GM18909 (cell line): ENCODE results near the gene CHPF.

Source experiments
- ATAC-seq: cut with Tn5 transposase; IDR thresholded peaks from one replicate; pipeline ENCODE4 v1.9.1; 2021; ENCODE audit warnings: mild to moderate bottlenecking; ENCODE audit not compliant: unreplicated experiment, poor library complexity

The CHPF gene

GRCh38 chr2:219553463-219553963 lies 9.9 kb upstream of the CHPF start:
- no peak for ATAC-seq

GRCh38 chr2:219553168-219553417 lies 9.5 kb upstream of the CHPF start:
- ATAC-seq = no peak

GRCh38 chr2:219552382-219553167 lies 9.0 kb upstream of the CHPF start:
- peak; percentile 95 for ATAC-seq

GRCh38 chr2:219551441-219552381 lies 8.1 kb upstream of the CHPF start:
- peak; percentile 17 for ATAC-seq

GRCh38 chr2:219549619-219550018 lies 6.0 kb upstream of the CHPF start:
- ATAC-seq = no peak

GRCh38 chr2:219548990-219549389 lies 5.4 kb upstream of the CHPF start:
- ATAC-seq = no peak

- no peak for ATAC-seq
Observed at GRCh38 chr2:219547621-219548020, 4.0 kb upstream of the CHPF start.

- no peak for ATAC-seq
Observed at GRCh38 chr2:219545943-219546352, 2.3 kb upstream of the CHPF start.

- ATAC-seq = no peak
Observed at GRCh38 chr2:219545295-219545942, 1.8 kb upstream of the CHPF start.

- no peak for ATAC-seq
Observed at GRCh38 chr2:219544567-219544966, 958 bp upstream of the CHPF start.

- peak; percentile 42 for ATAC-seq
Observed at GRCh38 chr2:219542931-219543595, 546 bp downstream of the CHPF start.

- peak; percentile 59 for ATAC-seq
Observed at GRCh38 chr2:219541611-219542180, 1.9 kb downstream of the CHPF start.

GRCh38 chr2:219540784-219541504 lies 2.7 kb downstream of the CHPF start:
- no peak for ATAC-seq

GRCh38 chr2:219539926-219540678 lies 3.5 kb downstream of the CHPF start:
- ATAC-seq = no peak

- ATAC-seq = no peak
Observed at GRCh38 chr2:219538956-219539788, 4.4 kb downstream of the CHPF start.

- no peak for ATAC-seq
Observed at GRCh38 chr2:219538504-219538951, 5.1 kb downstream of the CHPF start.

GRCh38 chr2:219537657-219538488 lies 5.7 kb downstream of the CHPF start:
- ATAC-seq = no peak
